SK-N-SH (cell line): ENCODE measurements around the gene FHDC1. TPM values are rescaled to one million over a fixed set of nuclear protein-coding genes. Genes with fewer than 3 reads are reported as not detected.

Experiments
- CTCF ChIA-PET: fragments of 300-600, 350-600 bp; formaldehyde crosslinking; extraction: SDS; loops from one replicate; lab custom pipeline; 2021; lab: Yijun Ruan, JAX
- POLR2A ChIA-PET: fragments of 350-600 bp; sonication (Branson Sonifier 250); formaldehyde crosslinking; extraction: SDS; loops from one replicate; lab custom pipeline; 2020; ENCODE audit warnings: antibody characterized with exemption, inconsistent platforms; lab: Yijun Ruan, JAX
- DNase-seq: peaks from one replicate; pipeline ENCODE4 v3.0.0; 2012
- H2AFZ ChIP-seq: fragments of 200-600 bp; sonication (generic); 2 replicates; pipeline ENCODE4 v1.8.1; 2016; ENCODE audit warnings: antibody characterized with exemption, mild to moderate bottlenecking, low read depth
- H3F3A ChIP-seq: fragments of 200-600 bp; sonication (generic); replicated peaks from 2 replicates; pipeline ENCODE3; 2016; ENCODE audit warnings: antibody characterized with exemption, mild to moderate bottlenecking; ENCODE audit not compliant: insufficient read depth
- H3K27ac ChIP-seq, 2 experiments: fragments of 200-500 bp in 1 of 2; fragments of 200-600 bp in 1 of 2; sonication (Bioruptor generic) in 1 of 2; sonication (generic), shearing (Covaris generic) in 1 of 2; 2 replicates each; pipeline versions ENCODE4 v1.5.1 to v1.6.1; 2014 to 2016; ENCODE audit warnings: low read depth in 2 of 2, inconsistent platforms in 1 of 2, low read length in 1 of 2, mild to moderate bottlenecking in 1 of 2, mixed read lengths in 1 of 2
- H3K27me3 ChIP-seq: fragments of 200-600 bp; sonication (generic), shearing (Covaris generic); 2 replicates; pipeline ENCODE4 v1.6.1; 2016; ENCODE audit warnings: mixed run types; ENCODE audit not compliant: insufficient read depth
- H3K36me3 ChIP-seq, 2 experiments: fragments of 200-500 bp in 1 of 2; fragments of 200-600 bp in 1 of 2; sonication (Bioruptor generic) in 1 of 2; sonication (generic) in 1 of 2; replicated peaks in 1 of 2; 2 replicates each; pipeline versions ENCODE3 to v1.5.1; 2014 to 2016; ENCODE audit warnings: low read length in 1 of 2, mild to moderate bottlenecking in 1 of 2; ENCODE audit not compliant: insufficient read depth in 2 of 2, control insufficient read depth in 1 of 2
- H3K4me1 ChIP-seq, 2 experiments: fragments of 200-500 bp in 1 of 2; fragments of 200-600 bp in 1 of 2; sonication (Bioruptor generic) in 1 of 2; sonication (generic), shearing (Covaris generic) in 1 of 2; 2 replicates each; pipeline versions ENCODE4 v1.5.1 to v1.6.1; 2014 to 2016; ENCODE audit warnings: low read depth in 1 of 2, low read length in 1 of 2, mixed run types in 1 of 2; ENCODE audit not compliant: insufficient read depth in 2 of 2, control insufficient read depth in 1 of 2
- H3K4me2 ChIP-seq: fragments of 200-600 bp; sonication (generic), shearing (Covaris generic); 2 replicates; pipeline ENCODE4 v1.6.1; 2017; ENCODE audit warnings: mixed run types
- H3K4me3 ChIP-seq, 2 experiments: fragments of 200-500 bp in 1 of 2; fragments of 200-600 bp in 1 of 2; sonication (Bioruptor generic) in 1 of 2; sonication (generic), shearing (Covaris generic) in 1 of 2; 2 replicates each; pipeline versions ENCODE4 v1.5.1 to v1.8.1; 2014 to 2016; ENCODE audit warnings: low read depth in 2 of 2, inconsistent platforms in 1 of 2, low read length in 1 of 2, mild to moderate bottlenecking in 1 of 2, mixed read lengths in 1 of 2, moderate library complexity in 1 of 2
- H3K79me2 ChIP-seq: fragments of 200-600 bp; sonication (generic); 2 replicates; pipeline ENCODE4 v1.8.1; 2017; ENCODE audit warnings: mild to moderate bottlenecking; ENCODE audit not compliant: insufficient read depth
- H3K9ac ChIP-seq: fragments of 200-600 bp; sonication (generic); 2 replicates; pipeline ENCODE4 v1.6.1; 2017; ENCODE audit warnings: mixed run types
- H3K9me2 ChIP-seq: fragments of 200-600 bp; sonication (generic); 2 replicates; pipeline ENCODE4 v1.6.1; 2017; ENCODE audit warnings: mixed run types
- H3K9me3 ChIP-seq: fragments of 200-600 bp; sonication (generic); 2 replicates; pipeline ENCODE4 v1.6.1; 2017; ENCODE audit warnings: mixed run types, mild to moderate bottlenecking, moderate library complexity
- H4K20me1 ChIP-seq: fragments of 200-600 bp; sonication (generic); 2 replicates; pipeline ENCODE4 v1.6.1; 2017; ENCODE audit warnings: mild to moderate bottlenecking, mixed run types; ENCODE audit not compliant: insufficient read depth
- CHD2 ChIP-seq: fragments of 150-350 bp; IDR thresholded peaks from 2 replicates; pipeline ENCODE4 v1.6.1; 2018; ENCODE audit warnings: low read length; ENCODE audit not compliant: partially characterized antibody
- ELF1 ChIP-seq: IDR thresholded peaks from 2 replicates; pipeline ENCODE4 v1.4.0; 2012
- FOSL2 ChIP-seq: IDR thresholded peaks from 2 replicates; pipeline ENCODE4 v1.4.0; 2012; ENCODE audit warnings: low read depth, mild to moderate bottlenecking, moderate library complexity, borderline replicate concordance
- FOXJ3 ChIP-seq: sonication (generic); formaldehyde crosslinking; IDR thresholded peaks from 2 replicates; pipeline ENCODE4 v1.5.1; 2020; ENCODE audit warnings: mild to moderate bottlenecking, missing genetic modification reagents
- GABPA ChIP-seq: IDR thresholded peaks from 2 replicates; pipeline ENCODE4 v1.4.0; 2012; ENCODE audit warnings: low read depth, mild to moderate bottlenecking
- MEF2A ChIP-seq: IDR thresholded peaks from 2 replicates; pipeline ENCODE4 v1.4.0; 2012; ENCODE audit warnings: low read depth, borderline replicate concordance
- MXI1 ChIP-seq: IDR thresholded peaks from 2 replicates; pipeline ENCODE4 v1.6.1; 2012; ENCODE audit warnings: mild to moderate bottlenecking, low read depth, low read length, improper control_type of control experiment
- NFIC ChIP-seq: IDR thresholded peaks from 2 replicates; pipeline ENCODE4 v1.4.0; 2012; ENCODE audit warnings: borderline replicate concordance
- NRF1 ChIP-seq: IDR thresholded peaks from 2 replicates; pipeline ENCODE4 v1.6.1; 2012; ENCODE audit warnings: low read depth, mild to moderate bottlenecking, low read length
- POLR2AphosphoS5 ChIP-seq: IDR thresholded peaks from 2 replicates; pipeline ENCODE4 v1.6.1; 2012; ENCODE audit warnings: low read depth, low read length
- RAD21 ChIP-seq: IDR thresholded peaks from 2 replicates; pipeline ENCODE4 v1.6.1; 2012; ENCODE audit warnings: mild to moderate bottlenecking, low read length
- RCOR1 ChIP-seq: fragments of 150-350 bp; IDR thresholded peaks from 2 replicates; pipeline ENCODE4 v1.6.1; 2017; ENCODE audit warnings: antibody characterized with exemption, low read length
- TAF1 ChIP-seq: IDR thresholded peaks from 2 replicates; pipeline ENCODE4 v1.6.1; 2012; ENCODE audit warnings: low read depth, mild to moderate bottlenecking, low read length, moderate library complexity, borderline replicate concordance
- TEAD4 ChIP-seq: IDR thresholded peaks from 2 replicates; pipeline ENCODE4 v1.4.0; 2012; ENCODE audit warnings: mild to moderate bottlenecking, borderline replicate concordance; ENCODE audit not compliant: insufficient read depth
- WGBS: methylation state at CpG from one replicate; pipeline ENCODE4 v1.1.6; 2017; ENCODE audit warnings: low lambda C conversion rate; 5-methylcytosine and 5-hydroxymethylcytosine counted together
- polyA plus RNA-seq, 3 experiments: library from polyadenylated mRNA; depleted of rRNA; stranded (reverse); fragments of >200 nt; gene quantifications; 2 replicates each; pipeline ENCODE4 v1.2.3, GENCODE V29; 2012
- TF ChIP-seq, protein P1 (sequence below): IDR thresholded peaks from 2 replicates; pipeline ENCODE4 v1.4.0; 2012; ENCODE audit warnings: low read depth, borderline replicate concordance
- TF ChIP-seq, protein P2 (sequence below): fragments of 150-350 bp; IDR thresholded peaks from 2 replicates; pipeline ENCODE4 v1.6.1; 2017; ENCODE audit warnings: antibody characterized with exemption, low read length, low read depth, borderline replicate concordance
- TF ChIP-seq, protein P3 (sequence below): IDR thresholded peaks from 2 replicates; pipeline ENCODE4; 2012
- TF ChIP-seq, protein P4 (sequence below): IDR thresholded peaks from 2 replicates; pipeline ENCODE4 v1.4.0; 2012; ENCODE audit warnings: low read depth
- TF ChIP-seq, protein P5 (sequence below): IDR thresholded peaks from 2 replicates; pipeline ENCODE4 v1.4.0; 2012; ENCODE audit warnings: low read depth, borderline replicate concordance
- TF ChIP-seq, protein P6 (sequence below): fragments of 150-350 bp; IDR thresholded peaks from 2 replicates; pipeline ENCODE4 v1.6.1; 2016; ENCODE audit warnings: mild to moderate bottlenecking, low read depth, low read length

FHDC1 gene
- polyA plus RNA-seq, 1 of the 3 experiments (the other 2 are of a cell fraction) = 0.02 TPM

DNA sequence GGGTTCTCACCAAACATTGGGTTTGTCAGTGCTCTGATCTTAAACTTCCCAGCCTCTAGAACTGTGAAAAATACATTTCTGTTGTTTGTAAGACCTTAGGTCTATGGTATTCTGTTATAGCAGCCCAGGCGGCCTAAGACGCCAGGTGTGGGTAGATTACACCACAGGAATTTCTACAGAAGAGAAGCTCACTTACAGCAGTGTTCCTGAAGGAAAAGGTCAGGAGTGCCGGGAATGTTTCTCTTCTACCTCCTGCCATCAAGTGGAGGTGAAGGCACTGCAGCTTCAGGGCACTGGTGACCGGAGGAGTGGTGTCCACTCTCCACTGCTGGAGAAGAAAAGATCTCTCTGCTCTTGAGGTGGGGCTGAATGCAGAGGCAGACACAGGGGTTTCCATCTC lies 45.7 kb downstream of the FHDC1 start:
- POLR2A ChIA-PET = no interaction called here

More for the DNA sequence above, 45.7 kb downstream of the FHDC1 start:
- Histone ChIP-seq H3K27me3 (peaks cover 4% of the 10 kb centered on the region; the same call in 1 of the 2 replicates), H3K4me3 (no peak overlapping the region), H3K9me2 (no peaks in the 10 kb centered on the region), H3K4me1 (no peaks in the 10 kb centered on the region), H3K9ac (no peak overlapping the region), H3K4me2 (no peak overlapping the region), H3F3A (no peaks in the 10 kb centered on the region), H2AFZ (no peak overlapping the region), H3K27ac (no peak overlapping the region), H4K20me1 (no peaks in the 10 kb centered on the region), H3K9me3 (no peaks in the 10 kb centered on the region)
- WGBS = 83% methylated on average over 2 of the region's 4 CpGs
- TF ChIP-seq, protein P1, sequence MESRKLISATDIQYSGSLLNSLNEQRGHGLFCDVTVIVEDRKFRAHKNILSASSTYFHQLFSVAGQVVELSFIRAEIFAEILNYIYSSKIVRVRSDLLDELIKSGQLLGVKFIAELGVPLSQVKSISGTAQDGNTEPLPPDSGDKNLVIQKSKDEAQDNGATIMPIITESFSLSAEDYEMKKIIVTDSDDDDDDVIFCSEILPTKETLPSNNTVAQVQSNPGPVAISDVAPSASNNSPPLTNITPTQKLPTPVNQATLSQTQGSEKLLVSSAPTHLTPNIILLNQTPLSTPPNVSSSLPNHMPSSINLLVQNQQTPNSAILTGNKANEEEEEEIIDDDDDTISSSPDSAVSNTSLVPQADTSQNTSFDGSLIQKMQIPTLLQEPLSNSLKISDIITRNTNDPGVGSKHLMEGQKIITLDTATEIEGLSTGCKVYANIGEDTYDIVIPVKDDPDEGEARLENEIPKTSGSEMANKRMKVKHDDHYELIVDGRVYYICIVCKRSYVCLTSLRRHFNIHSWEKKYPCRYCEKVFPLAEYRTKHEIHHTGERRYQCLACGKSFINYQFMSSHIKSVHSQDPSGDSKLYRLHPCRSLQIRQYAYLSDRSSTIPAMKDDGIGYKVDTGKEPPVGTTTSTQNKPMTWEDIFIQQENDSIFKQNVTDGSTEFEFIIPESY = no peak
- TF ChIP-seq, protein P2, sequence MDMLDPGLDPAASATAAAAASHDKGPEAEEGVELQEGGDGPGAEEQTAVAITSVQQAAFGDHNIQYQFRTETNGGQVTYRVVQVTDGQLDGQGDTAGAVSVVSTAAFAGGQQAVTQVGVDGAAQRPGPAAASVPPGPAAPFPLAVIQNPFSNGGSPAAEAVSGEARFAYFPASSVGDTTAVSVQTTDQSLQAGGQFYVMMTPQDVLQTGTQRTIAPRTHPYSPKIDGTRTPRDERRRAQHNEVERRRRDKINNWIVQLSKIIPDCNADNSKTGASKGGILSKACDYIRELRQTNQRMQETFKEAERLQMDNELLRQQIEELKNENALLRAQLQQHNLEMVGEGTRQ = no peak
- TF ChIP-seq MEF2A (no peak), NFIC (no peak), MXI1 (no peak), ELF1 (no peak), NRF1 (no peak), TEAD4 (no peak), FOXJ3 (CRISPR knock-in tag) (no peak), FOSL2 (no peak), RCOR1 (no peak), TAF1 (no peak), CHD2 (no peak), GABPA (no peak), RAD21 (no peak), POLR2AphosphoS5 (no peak)
- TF ChIP-seq, protein P3, sequence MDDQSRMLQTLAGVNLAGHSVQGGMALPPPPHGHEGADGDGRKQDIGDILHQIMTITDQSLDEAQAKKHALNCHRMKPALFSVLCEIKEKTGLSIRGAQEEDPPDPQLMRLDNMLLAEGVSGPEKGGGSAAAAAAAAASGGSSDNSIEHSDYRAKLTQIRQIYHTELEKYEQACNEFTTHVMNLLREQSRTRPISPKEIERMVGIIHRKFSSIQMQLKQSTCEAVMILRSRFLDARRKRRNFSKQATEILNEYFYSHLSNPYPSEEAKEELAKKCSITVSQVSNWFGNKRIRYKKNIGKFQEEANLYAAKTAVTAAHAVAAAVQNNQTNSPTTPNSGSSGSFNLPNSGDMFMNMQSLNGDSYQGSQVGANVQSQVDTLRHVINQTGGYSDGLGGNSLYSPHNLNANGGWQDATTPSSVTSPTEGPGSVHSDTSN = no peak
- TF ChIP-seq, protein P4, sequence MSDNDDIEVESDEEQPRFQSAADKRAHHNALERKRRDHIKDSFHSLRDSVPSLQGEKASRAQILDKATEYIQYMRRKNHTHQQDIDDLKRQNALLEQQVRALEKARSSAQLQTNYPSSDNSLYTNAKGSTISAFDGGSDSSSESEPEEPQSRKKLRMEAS = no peak
- TF ChIP-seq, protein P5, sequence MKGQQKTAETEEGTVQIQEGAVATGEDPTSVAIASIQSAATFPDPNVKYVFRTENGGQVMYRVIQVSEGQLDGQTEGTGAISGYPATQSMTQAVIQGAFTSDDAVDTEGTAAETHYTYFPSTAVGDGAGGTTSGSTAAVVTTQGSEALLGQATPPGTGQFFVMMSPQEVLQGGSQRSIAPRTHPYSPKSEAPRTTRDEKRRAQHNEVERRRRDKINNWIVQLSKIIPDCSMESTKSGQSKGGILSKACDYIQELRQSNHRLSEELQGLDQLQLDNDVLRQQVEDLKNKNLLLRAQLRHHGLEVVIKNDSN = no peak
- TF ChIP-seq, protein P6, sequence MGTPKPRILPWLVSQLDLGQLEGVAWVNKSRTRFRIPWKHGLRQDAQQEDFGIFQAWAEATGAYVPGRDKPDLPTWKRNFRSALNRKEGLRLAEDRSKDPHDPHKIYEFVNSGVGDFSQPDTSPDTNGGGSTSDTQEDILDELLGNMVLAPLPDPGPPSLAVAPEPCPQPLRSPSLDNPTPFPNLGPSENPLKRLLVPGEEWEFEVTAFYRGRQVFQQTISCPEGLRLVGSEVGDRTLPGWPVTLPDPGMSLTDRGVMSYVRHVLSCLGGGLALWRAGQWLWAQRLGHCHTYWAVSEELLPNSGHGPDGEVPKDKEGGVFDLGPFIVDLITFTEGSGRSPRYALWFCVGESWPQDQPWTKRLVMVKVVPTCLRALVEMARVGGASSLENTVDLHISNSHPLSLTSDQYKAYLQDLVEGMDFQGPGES = no peak
- TF ChIP-seq, all 33 proteins: peak for 0
- CTCF ChIA-PET = interaction anchor here (1.0 kb wide), 1 partner anchor 10 kb away, joined by 3 read pairs; no protein-coding TSS in a partner anchor
- H3K36me3 ChIP-seq = no peaks in the 10 kb centered on the region
- H3K79me2 ChIP-seq = no peaks in the 10 kb centered on the region
- DNase-seq = no peak
